Measurements from ENCODE around the gene WWC2. TPM values are rescaled to one million over a fixed set of nuclear protein-coding genes. Genes with fewer than 3 reads are reported as not detected.
"Not testable (repeated sequence)": the region's sequence is repeated elsewhere in the genome, so short reads cannot be mapped to it uniquely, and the experiment has no call there.

Gene WWC2
- total RNA-seq, 4 donors from 2014 or later: 33.7 to 48.3 (median 42.9) TPM

- DNase-seq (ENCODE audit: low spot score) (no peak), ATAC-seq (ENCODE audit: low FRiP score) (no peak)
- no peak for TF ChIP-seq CTCF (IDR thresholded peaks at IDR 0.05)
Observed at GRCh38 chr4:183322326-183322725, 223.3 kb downstream of the WWC2 start, which contains the start of gene CLDN24. Gene CLDN24, minus strand, starts transcription at chr4:183322426. Its CDS starts 0 bp downstream, at chr4:183322426.

GRCh38 chr4:183323295-183323694, 224.2 kb downstream of the WWC2 start:
- ATAC-seq (ENCODE audit: low FRiP score) (no peak), DNase-seq (ENCODE audit: low spot score) (no peak)
- TF ChIP-seq CTCF (IDR thresholded peaks at IDR 0.05): no peak

- DNase-seq (ENCODE audit: low spot score); ATAC-seq (ENCODE audit: low FRiP score): not testable (repeated sequence)
Observed at GRCh38 chr4:183324056-183324455, 225.0 kb downstream of the WWC2 start.

- no peak for TF ChIP-seq CTCF (IDR thresholded peaks at IDR 0.05)
Observed at GRCh38 chr4:183324619-183325018, 225.6 kb downstream of the WWC2 start.

GRCh38 chr4:183326387-183326786, 227.3 kb downstream of the WWC2 start:
- not testable (repeated sequence) for DNase-seq (ENCODE audit: low spot score); ATAC-seq (ENCODE audit: low FRiP score)

More at GRCh38 chr4:183324619-183325018, 225.6 kb downstream of the WWC2 start:
- DNase-seq (ENCODE audit: low spot score) (no peak), ATAC-seq (ENCODE audit: low FRiP score) (no peak)

- DNase-seq (ENCODE audit: low spot score): no peak
- TF ChIP-seq CTCF (IDR thresholded peaks at IDR 0.05): no peak
- no peak for ATAC-seq (ENCODE audit: low FRiP score)
Observed at GRCh38 chr4:183326853-183327252, 227.8 kb downstream of the WWC2 start.

GRCh38 chr4:183327827-183328226, 228.8 kb downstream of the WWC2 start:
- DNase-seq (ENCODE audit: low spot score): no peak
- no peak for TF ChIP-seq CTCF (IDR thresholded peaks at IDR 0.05)
- ATAC-seq (ENCODE audit: low FRiP score): no peak

GRCh38 chr4:183328832-183329231, 229.8 kb downstream of the WWC2 start:
- no peak for DNase-seq (ENCODE audit: low spot score)
- no peak for TF ChIP-seq CTCF (IDR thresholded peaks at IDR 0.05)
- no peak for ATAC-seq (ENCODE audit: low FRiP score)
